Fibroblast of lung (primary cell): ENCODE results near the gene CCND2.

Experiments
- EZH2 ChIP-seq: IDR thresholded peaks from 2 replicates; pipeline ENCODE4 v1.5.1; 2012; ENCODE audit warnings: low read length, control low read depth, mild to moderate bottlenecking; ENCODE audit errors: missing control alignments
- TF ChIP-seq, protein P1 (sequence below), 2 donors: IDR thresholded peaks in 1 of 2; conservative IDR thresholded peaks in 1 of 2; 1 replicate in 1 of 2; 2 replicates in 1 of 2; pipeline ENCODE4 v1.5.1; 2011 to 2012; ENCODE audit warnings: low read length in 2 of 2, control low read depth in 1 of 2, inconsistent platforms in 1 of 2, low read depth in 1 of 2, mild to moderate bottlenecking in 1 of 2

DNA sequence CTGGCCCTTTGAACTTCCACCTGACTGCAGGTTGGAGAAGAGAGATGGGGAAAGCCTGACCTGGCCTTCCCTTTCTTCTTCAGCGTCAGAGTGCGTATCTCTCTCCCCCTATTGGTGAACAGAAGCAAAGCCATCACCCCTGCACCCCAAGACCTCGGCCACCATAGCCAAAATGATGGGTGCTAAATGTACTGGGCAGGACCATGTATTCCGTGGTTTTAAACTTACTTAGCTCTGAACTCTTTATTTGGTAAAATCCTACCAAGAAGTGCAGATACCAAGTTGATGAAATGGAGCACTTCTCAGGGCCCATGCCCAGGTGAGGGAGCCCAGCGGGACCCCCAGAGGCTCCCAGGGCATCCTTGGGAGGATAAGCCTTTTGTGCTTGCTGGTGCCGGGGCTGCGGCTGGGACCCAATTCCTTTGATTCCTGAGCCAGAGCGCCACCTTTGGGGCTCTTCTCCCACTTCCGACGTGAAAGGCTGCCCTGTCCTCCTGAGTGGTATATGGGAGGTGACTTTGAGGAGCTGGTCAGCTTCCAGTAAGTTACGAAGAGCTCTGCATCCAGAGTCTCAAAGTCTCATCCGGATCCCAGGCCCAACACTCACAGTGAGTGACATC is 9.4 kb downstream of the CCND2 start:
- TF ChIP-seq, protein P1, sequence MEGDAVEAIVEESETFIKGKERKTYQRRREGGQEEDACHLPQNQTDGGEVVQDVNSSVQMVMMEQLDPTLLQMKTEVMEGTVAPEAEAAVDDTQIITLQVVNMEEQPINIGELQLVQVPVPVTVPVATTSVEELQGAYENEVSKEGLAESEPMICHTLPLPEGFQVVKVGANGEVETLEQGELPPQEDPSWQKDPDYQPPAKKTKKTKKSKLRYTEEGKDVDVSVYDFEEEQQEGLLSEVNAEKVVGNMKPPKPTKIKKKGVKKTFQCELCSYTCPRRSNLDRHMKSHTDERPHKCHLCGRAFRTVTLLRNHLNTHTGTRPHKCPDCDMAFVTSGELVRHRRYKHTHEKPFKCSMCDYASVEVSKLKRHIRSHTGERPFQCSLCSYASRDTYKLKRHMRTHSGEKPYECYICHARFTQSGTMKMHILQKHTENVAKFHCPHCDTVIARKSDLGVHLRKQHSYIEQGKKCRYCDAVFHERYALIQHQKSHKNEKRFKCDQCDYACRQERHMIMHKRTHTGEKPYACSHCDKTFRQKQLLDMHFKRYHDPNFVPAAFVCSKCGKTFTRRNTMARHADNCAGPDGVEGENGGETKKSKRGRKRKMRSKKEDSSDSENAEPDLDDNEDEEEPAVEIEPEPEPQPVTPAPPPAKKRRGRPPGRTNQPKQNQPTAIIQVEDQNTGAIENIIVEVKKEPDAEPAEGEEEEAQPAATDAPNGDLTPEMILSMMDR (conservative IDR thresholded peaks at IDR 0.05 in 1 of 2, IDR thresholded peaks at IDR 0.05 in 1 of 2; ENCODE audit: low read depth in 1 of 2, low read length in 2 of 2), result no peak
- no peak for TF ChIP-seq EZH2
